NOMO-1 (cell line): Measurements from ENCODE around the gene KCNC1.

ENCODE experiments used
- DNase-seq, 2 experiments: peaks; one replicate each; lab custom pipeline; 2025; ENCODE audit not compliant: unreplicated experiment in 2 of 2; lab: John Stamatoyannopoulos, UW

KCNC1 gene

DNA sequence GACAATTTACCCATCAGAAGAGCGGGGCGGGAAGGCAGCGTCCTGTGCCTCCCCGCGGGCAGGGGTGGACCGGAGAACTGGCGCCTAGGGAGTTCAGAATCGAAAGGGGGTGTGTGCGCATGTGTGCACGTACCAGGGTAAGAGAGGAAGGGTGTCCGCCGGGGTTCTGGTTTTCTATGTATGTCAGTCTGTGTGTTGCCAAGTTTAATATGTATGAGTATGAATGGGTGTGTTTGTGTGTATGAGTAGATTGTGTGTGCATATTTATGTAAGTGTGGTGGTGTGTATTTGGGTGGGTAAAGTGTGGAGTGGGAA lies 2.0 kb downstream of the KCNC1 start:
- no peak for DNase-seq

DNA sequence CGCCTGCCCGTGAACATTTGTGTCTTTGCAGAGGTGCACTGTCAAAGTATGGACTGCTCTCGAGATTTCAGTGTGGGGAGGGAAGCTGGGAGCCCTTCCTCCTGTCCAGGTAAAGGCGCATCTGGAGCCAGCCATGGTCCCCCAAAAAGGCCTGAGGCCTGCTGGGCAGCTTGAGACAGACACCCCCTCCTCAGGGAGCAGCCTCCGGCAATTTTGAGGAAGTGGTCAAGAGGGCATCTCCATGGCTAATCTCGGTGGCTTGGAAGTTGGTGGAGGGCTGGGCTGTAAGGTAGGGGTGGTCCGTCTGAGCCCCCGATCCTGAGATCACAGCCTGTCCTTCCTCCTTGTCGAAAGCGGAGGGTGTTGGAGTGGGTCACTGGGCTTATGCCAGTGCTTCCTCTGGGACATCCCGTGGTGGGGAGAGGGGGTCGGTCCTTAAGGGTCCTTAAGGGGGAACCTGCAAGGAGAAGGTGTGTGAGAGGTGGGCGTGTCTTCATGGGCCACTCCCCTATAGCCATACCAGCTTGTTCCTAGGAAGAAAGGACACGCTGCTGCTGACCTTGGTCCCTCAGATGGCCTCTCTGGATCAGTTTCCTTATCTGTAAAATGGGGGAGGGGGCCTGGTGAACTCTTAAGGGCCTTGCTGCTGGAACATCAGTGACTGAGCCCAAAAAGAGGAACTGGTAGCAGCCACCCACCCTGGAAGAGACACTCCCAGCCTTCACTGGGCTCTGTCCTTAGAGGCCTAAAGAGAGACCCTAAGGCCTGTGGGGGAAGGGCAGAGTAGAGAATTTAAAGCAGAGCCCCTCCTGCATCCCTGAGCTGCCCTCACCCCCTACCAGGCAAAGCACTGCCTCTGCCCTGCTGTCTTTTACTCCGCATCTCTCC lies 2.6 kb downstream of the KCNC1 start:
- DNase-seq: no peak

DNA sequence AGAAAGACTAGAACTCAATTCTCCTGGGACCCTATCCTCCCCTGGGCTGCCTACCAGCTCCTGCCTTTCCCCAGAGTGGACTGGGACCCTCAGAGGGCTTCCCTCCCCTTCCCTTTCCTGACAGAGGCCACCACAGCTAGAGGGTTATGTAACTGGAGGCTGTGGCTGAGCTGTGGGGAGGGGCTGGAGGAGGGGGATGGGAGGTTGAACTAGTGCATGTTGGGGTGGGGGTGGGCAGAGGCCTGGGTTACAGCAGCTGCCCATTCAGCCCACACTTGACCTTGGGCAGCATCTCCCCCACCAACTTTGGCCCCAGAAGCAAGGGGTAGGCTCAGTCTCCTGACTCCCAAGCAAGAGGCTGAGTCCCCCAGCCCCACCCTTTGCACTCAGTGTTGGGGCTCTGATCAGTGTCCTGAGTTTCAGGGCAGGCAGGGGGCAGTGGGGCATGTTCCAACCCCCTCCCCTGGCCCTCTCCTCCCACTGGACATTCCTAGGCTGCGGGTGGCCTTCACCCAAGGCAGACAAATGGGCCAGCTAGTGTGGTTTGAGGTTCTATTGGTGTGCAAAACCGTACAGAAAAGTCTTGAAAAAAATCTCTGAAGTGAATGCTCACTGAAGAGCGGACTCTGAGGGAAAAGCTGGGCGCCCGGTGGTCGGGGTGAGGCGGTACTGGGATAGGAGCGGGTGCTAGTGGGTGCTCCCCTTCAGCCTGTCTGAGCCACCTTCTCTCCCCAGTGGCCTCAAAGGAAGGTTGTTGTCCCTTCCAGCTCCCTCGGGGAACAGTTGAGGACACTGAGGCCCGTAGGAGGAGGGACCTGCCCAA lies 3.8 kb downstream of the KCNC1 start:
- no peak for DNase-seq

DNA sequence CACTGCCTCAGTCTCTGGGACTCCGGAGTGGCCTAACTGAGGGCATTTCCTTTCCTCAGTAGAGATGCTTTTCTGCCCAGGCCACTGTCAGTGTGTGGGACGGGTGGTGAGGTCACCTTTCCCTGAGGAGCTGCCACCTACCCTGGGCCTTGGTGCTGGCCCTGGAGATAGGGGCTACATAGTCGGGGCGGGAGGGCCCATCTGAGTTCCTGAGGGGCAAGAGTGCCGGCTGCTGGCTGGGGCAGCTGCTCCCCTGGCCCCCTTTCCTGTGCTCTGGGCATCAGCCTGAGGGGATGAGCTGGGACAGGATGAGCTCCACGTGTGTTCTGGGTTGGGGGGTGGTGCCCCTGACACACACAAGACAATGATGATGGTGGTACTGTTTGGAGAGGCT lies 5.4 kb downstream of the KCNC1 start:
- no peak for DNase-seq

DNA sequence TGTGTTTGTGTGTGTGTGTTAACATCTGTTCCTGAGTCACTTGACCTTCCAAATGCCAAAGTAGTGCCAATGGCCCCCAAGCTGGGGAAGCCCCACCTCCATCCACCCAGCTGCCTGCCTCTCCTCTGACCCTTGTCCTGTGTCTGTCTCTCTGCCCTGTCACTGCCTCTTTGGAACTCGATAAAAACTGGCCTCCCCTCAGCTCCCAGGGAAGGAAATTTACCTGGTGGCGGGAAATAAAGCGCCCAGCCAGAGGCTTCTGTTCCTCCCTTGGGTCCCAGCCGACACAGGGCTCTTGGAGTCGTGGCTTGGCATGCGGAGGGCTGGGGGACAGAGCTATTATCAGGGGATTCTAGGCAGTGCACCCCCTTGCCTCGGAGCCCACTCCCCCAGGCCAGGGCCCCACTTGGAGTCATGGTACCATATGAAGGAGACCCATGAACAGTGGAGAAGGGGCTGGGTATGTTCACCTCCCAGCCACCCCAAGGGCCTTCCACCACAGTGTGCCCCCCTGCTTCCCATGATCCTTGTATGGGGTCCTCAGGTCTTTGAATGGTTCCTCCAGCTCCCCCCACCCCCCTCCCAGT lies 6.2 kb downstream of the KCNC1 start:
- DNase-seq: no peak

GRCh38 chr11:17741487-17741886 lies 6.9 kb downstream of the KCNC1 start:
- DNase-seq: no peak

DNA sequence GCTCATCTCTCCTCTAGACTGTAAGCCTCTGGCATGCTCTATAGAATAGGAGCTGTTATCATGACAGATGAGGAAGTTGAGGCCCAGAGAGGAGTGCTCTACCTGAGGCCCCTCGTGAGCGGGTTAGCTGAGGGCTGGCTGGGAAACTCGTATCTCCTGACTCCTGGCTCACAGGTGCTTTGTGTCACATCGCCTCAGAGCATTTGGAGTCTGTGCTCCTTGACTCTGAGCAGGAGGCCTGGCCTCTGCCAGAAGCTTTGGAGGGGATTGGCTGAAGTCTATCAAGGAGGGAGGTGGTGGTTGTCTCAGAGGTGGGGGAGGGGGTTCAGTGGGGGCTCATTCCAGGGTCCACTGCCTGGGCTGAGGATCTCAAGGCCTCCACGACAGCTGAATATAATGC lies 7.4 kb downstream of the KCNC1 start:
- DNase-seq: no peak

- no peak for DNase-seq
Measured at GRCh38 chr11:17743026-17743807, 8.6 kb downstream of the KCNC1 start.

GRCh38 chr11:17743808-17744119 lies 9.2 kb downstream of the KCNC1 start:
- DNase-seq: no peak

GRCh38 chr11:17744151-17744940 lies 9.8 kb downstream of the KCNC1 start:
- no peak for DNase-seq

DNA sequence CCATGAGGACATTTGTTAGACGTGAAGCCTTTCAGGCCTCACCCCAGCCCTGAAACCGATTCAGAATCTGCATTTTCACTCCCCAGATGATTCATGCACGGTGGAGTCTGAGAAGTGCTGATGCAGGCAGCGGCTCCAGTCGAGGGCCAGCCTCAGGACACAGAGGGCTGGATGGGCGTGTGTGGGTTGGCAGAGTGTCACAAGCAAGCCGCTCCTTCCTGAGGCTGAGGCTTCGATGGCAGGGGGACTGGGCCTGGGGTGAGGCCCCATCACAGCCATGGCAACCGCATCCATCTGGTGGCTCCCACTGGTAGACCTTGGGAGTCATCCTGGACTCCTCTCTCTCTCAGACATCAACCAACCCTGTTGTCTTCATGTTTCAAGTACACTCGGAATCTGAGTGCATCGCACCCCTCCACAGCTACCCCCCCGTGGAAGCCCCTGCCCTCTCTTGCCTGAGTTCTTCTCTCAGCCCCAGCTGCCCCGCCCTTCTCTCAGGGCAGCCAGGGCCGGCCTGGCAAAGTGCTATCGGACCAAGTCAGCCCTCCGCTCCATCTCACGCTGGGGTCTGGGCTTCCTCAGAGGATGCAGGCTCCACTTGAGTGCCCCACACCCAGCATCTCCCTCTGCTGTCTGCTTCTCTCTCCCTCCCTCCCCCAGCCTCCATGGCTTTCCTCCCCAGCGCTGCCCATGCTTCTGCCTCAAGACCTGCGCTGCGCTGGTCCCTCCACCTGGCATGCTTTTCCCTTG lies 10.6 kb downstream of the KCNC1 start:
- DNase-seq: no peak

GRCh38 chr11:17746096-17746495 lies 11.5 kb downstream of the KCNC1 start:
- no peak for DNase-seq

GRCh38 chr11:17747131-17747955 lies 12.8 kb downstream of the KCNC1 start:
- no peak for DNase-seq

DNA sequence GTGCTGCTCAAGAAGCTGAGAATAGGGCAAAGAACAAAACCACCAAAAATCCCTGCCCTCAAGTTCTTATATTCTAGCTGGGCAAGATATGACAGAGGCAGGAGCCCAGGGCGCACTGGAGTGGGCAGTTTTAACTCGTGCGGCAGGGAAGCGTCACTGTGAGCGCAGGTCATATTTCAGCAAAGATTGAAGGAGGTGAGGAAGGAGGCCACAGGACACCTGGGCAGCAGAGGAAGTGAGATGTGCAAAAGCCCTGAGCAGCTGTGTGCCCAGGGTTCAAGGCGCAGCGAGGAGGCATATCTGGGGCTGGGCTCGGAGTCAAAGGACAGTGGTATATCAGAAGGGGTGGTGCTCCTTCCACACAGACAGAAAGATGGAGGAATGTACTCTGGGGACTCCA lies 13.5 kb downstream of the KCNC1 start:
- DNase-seq: no peak

DNA sequence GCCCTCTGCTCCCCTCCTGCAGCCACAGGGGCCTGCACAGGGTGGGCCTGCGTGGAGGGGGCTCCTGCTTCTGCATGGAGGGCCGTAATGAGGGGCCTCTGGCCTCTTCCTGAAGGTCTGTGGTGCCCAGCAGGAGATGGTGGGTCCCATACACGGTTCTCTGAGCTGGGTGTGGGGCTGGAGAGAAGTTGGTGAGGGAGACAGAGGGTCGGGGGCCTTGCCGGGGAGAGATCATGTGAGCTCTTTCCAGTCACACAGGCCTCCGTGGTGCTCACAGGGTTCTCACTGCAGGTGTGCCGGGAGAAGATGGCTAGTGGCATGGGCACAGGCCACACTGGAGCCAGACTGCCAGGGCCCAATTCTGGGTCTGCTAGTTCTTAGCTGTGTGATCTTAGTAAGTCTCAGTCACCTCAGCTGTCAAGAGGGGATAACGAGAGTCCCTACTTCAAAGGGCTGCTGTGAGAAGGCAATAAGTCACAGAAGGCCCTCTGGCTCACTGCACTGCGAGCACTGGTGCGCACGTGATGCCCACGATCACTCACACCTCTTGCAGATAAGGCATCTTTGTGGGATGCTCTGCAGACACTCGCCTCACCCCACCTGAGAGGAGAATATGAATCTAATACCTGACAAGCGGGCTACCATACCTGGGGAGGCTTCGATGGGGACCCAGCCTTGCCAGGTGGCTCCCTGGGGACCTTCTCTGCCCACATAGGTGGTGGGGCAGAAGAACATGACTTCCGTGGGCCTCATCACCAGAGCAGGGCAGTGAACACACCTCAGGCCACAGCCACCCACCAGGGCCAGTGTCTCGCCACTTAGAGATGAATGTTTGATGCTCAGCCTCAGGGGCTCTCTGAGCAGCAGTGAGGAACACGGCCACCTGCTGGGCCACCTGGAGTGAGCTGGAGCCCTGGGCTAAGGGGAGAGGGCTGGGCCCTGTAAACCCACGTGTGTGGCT lies 14.5 kb downstream of the KCNC1 start:
- DNase-seq: no peak

GRCh38 chr11:17750013-17750800 lies 15.6 kb downstream of the KCNC1 start:
- DNase-seq: no peak

- DNase-seq: no peak
Measured at GRCh38 chr11:17750801-17751165, 16.2 kb downstream of the KCNC1 start.
